H1 (cell line): ENCODE results near the gene CDR2L.

Source experiments
- BRCA1 ChIP-seq: IDR thresholded peaks from 2 replicates; pipeline ENCODE4 v1.6.1; 2012; ENCODE audit warnings: low read depth, low read length, improper control_type of control experiment
- CTCF ChIP-seq, 3 experiments: IDR thresholded peaks; 1 replicate in 2 of 3; 2 replicates in 1 of 3; pipeline versions ENCODE4 v1.5.1 to v1.6.1; 2011; ENCODE audit warnings: low read length in 3 of 3, mild to moderate bottlenecking in 3 of 3, inconsistent platforms in 2 of 3, low read depth in 1 of 3, moderate library complexity in 1 of 3; ENCODE audit not compliant: insufficient read depth in 1 of 3; ENCODE audit errors: control extremely low read depth in 1 of 3
- EZH2 ChIP-seq: fragments of 200-600 bp; sonication (generic); IDR thresholded peaks from 2 replicates; pipeline ENCODE4 v1.7.1; 2012; ENCODE audit warnings: low read depth, mild to moderate bottlenecking, moderate library complexity, low read length, inconsistent platforms; ENCODE audit not compliant: severe bottlenecking
- JUN ChIP-seq: IDR thresholded peaks from 2 replicates; pipeline ENCODE4 v1.6.1; 2011; ENCODE audit warnings: low read depth, mild to moderate bottlenecking, improper control_type of control experiment, low read length
- RAD21 ChIP-seq, 2 experiments: IDR thresholded peaks in 1 of 2; conservative IDR thresholded peaks in 1 of 2; 2 replicates each; pipeline ENCODE4 v1.6.1; 2011; ENCODE audit warnings: low read depth in 2 of 2, low read length in 2 of 2, improper control_type of control experiment in 1 of 2, inconsistent platforms in 1 of 2, mild to moderate bottlenecking in 1 of 2, moderate library complexity in 1 of 2
- SIX5 ChIP-seq: IDR thresholded peaks from 2 replicates; pipeline ENCODE4 v1.6.1; 2011; ENCODE audit warnings: mild to moderate bottlenecking, low read depth, low read length
- TAF1 ChIP-seq: IDR thresholded peaks from 2 replicates; pipeline ENCODE4 v1.6.1; 2011; ENCODE audit warnings: mild to moderate bottlenecking, low read depth, low read length
- TCF12 ChIP-seq: IDR thresholded peaks from 2 replicates; pipeline ENCODE4 v1.6.1; 2011; ENCODE audit warnings: low read depth, mild to moderate bottlenecking, low read length
- TEAD4 ChIP-seq: IDR thresholded peaks from 2 replicates; pipeline ENCODE4 v1.6.1; 2012; ENCODE audit warnings: low read depth, low read length, inconsistent platforms, mixed read lengths

DNA sequence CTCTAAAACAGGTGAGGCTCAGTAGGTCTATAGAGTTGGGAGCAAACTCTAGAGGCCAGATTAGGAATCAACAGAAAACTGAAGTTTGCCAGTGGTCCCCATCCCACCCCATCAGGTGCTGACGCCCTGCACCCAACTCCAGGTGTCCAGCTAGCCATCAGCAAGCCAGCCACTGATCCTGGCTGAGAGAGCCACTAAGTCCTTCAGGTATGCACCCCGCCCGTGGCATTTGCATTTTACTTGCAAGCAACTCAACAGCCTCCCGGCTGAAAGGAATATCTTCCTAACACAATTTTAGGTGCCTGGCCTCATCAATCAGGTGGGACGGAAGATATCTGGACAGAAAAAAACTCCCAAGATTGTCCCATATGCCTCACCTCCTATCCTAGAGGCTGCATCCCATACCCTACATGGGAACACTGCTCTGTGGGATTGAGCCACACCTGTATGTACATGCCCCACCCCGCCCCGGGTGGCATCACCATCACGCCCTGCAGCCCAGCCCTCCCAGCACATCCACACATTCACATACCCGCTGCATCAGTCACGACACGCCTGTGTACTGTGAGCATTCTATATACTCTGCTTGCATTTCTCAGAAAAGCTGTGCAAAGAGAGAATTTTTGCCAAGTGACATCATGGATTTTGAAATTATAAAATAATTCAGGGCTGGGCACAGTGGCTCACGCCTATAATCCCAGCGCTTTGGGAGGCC is 43.5 kb upstream of the CDR2L start:
- TF ChIP-seq JUN (no peak), TEAD4 (no peak), CTCF (IDR thresholded peaks at IDR 0.05; ENCODE audit: control extremely low read depth in 1 of 3, insufficient read depth in 1 of 3, low read depth in 1 of 3, low read length in 3 of 3) (no peak), TAF1 (no peak), RAD21 (IDR thresholded peaks at IDR 0.05 in 1 of 2, conservative IDR thresholded peaks at IDR 0.05 in 1 of 2; ENCODE audit: low read depth in 2 of 2, low read length in 2 of 2) (no peak), BRCA1 (no peak), TCF12 (no peak), SIX5 (no peak), EZH2 (no peak)
